Uterus (tissue), 4 donors: ENCODE data around the gene COL25A1. TPM values are rescaled to one million over a fixed set of nuclear protein-coding genes. Genes with fewer than 3 reads are reported as not detected.

Source experiments
- DNase-seq, 2 donors: peaks; one replicate each; pipeline ENCODE4 v3.0.0-alpha.2; 2019 to 2020
- H3K27ac ChIP-seq, 2 donors: fragments of 200-600 bp; sonication (generic); 1 replicate in 1 of 2; 2 replicates in 1 of 2; pipeline ENCODE4 v1.5.1; 2016 to 2018
- H3K27me3 ChIP-seq, 2 donors: fragments of 200-600 bp; sonication (generic); one replicate each; pipeline ENCODE4 v1.5.1; 2018 to 2019; ENCODE audit warnings: control low read depth in 1 of 2
- H3K36me3 ChIP-seq, 2 donors: fragments of 200-600 bp; sonication (generic); one replicate each; pipeline ENCODE4 v1.5.1; 2019; ENCODE audit warnings: control low read depth in 1 of 2
- H3K4me1 ChIP-seq, 2 donors: fragments of 200-600 bp; sonication (generic); one replicate each; pipeline ENCODE4 v1.5.1; 2018 to 2019; ENCODE audit warnings: control low read depth in 1 of 2
- H3K4me3 ChIP-seq, 2 donors: fragments of 200-600 bp; sonication (generic); 1 replicate in 1 of 2; 2 replicates in 1 of 2; pipeline ENCODE4 v1.5.1; 2018 to 2019; ENCODE audit warnings: mild to moderate bottlenecking in 1 of 2
- H3K9me3 ChIP-seq, 2 donors: fragments of 200-600 bp; sonication (generic); one replicate each; pipeline ENCODE4 v1.5.1; 2019; ENCODE audit warnings: control low read depth in 1 of 2
- POLR2A ChIP-seq, 2 donors: fragments of 450-650 bp; IDR thresholded peaks; one replicate each; pipeline ENCODE4 v1.6.1; 2016; ENCODE audit warnings: antibody characterized with exemption in 2 of 2, mild to moderate bottlenecking in 1 of 2, moderate library complexity in 1 of 2
- intact Hi-C: fragments of 100-400 bp; cut with DNase I; formaldehyde crosslinking; loops from one replicate; pipeline ENCODE4 v1.15.1; 2023; ENCODE audit warnings: low total_unique reads
- total RNA-seq, 4 donors: library from RNA; depleted of rRNA in 3 of 4; stranded (reverse); fragments of >200 nt in 3 of 4; gene quantifications; one replicate each; pipeline versions ENCODE4 v1.1.0 to v1.2.4, GENCODE V29; 2014 to 2023
- TF ChIP-seq, protein P1 (sequence below), 4 experiments: fragments of 200-600 bp in 2 of 4; fragments of 450-650 bp in 2 of 4; sonication (generic) in 2 of 4; IDR thresholded peaks; one replicate each; pipeline ENCODE4 v1.5.1; 2016 to 2019; ENCODE audit warnings: antibody characterized with exemption in 4 of 4, mild to moderate bottlenecking in 2 of 4, moderate library complexity in 1 of 4
- donor health status: DM: yes; HTN: yes; CAD: no.

COL25A1 gene
- total RNA-seq, 4 donors from 2014 or later, result 0.26 to 41.1 (median 1.8) TPM; not detected in 1

DNA sequence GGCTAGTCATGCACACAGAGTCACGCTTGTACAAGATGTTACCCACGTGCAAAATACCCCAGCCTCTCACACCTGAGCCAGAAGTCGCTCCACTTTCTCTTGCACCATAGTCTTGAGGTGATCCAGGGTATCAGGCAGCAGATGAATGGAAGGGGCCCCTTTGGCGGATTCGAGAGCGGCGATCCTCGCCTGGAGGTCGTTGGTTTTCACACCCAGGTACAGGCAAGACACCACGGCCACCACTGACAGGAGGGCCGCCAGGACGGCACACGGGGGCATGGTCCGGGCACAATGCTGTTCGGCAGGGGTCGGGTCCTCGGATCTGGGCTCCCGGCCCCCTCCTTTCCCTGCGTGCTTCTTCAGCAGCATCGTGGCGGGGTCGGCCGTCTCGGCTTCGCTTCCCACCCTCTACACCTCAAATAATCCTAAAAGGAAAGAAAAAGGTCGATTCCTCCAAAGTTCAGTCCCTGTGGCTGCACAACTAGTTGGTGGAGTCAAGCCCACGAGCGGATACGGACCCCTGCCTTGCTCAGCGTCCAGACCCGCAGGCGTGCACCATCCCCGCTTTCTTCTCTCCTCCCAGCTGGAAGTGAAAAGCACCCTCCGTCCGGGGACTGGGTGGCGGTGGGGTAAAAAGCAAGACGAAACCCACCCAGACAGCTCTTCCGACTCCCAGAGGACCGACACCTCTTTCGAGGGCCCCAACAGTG is 652 bp downstream of the COL25A1 start:
- Histone ChIP-seq H3K27ac (peak overlapping the region in 1 of 2 donors; percentile 36), H3K4me3 (peak overlapping the region; percentile 47 to 49), H3K36me3 (no peaks in the 10 kb centered on the region), H3K9me3 (no peaks in the 10 kb centered on the region), H3K27me3 (peaks cover 0 to 12% of the 10 kb centered on the region in 2 donors), H3K4me1 (peaks cover 4 to 8% of the 10 kb centered on the region in 2 donors)
- intact Hi-C loops, result no loop called here
- TF ChIP-seq POLR2A (IDR thresholded peaks at IDR 0.05), result no peak
- TF ChIP-seq, protein P1, sequence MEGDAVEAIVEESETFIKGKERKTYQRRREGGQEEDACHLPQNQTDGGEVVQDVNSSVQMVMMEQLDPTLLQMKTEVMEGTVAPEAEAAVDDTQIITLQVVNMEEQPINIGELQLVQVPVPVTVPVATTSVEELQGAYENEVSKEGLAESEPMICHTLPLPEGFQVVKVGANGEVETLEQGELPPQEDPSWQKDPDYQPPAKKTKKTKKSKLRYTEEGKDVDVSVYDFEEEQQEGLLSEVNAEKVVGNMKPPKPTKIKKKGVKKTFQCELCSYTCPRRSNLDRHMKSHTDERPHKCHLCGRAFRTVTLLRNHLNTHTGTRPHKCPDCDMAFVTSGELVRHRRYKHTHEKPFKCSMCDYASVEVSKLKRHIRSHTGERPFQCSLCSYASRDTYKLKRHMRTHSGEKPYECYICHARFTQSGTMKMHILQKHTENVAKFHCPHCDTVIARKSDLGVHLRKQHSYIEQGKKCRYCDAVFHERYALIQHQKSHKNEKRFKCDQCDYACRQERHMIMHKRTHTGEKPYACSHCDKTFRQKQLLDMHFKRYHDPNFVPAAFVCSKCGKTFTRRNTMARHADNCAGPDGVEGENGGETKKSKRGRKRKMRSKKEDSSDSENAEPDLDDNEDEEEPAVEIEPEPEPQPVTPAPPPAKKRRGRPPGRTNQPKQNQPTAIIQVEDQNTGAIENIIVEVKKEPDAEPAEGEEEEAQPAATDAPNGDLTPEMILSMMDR (IDR thresholded peaks at IDR 0.05), result no peak
- no peak for DNase-seq

DNA sequence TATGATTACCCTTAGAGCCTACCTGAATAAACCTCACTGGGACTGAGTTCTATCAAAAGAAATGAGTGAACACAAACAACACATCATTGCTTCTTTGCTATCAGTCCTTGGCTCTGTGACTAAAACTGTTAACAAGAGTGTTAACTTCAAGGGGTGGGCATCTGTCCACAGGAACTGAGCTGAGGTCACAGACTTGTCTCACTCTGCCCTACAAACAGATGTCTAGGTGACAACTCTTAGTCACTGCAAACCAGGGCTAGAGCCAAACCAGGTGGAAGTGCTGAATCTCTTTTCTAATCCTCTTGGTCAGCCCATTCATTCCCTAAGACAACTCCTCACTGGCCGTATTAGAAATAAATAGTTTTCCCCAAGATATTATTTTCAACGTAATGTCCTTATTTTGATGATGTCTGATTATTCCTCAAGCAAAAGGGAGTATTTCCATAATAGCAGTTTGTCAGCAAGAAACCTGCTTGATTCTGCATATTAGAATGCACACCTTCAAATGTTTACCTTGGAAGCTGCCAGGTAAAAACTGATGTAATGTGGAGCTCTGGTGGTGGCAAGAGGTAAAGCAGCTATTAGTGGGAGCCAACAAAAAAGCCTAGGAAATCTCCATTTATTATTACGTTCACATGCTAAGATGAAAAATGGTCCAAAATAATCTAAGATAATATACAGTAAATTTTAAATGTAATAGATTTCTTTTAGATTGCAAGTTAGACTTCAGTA is 4.0 kb downstream of the COL25A1 start:
- TF ChIP-seq POLR2A (IDR thresholded peaks at IDR 0.05), result no peak
- TF ChIP-seq, protein P1 (IDR thresholded peaks at IDR 0.05), result peak in 1 of 4 experiments; percentile 33

GRCh38 chr4:109296527-109296926 is 5.9 kb downstream of the COL25A1 start:
- no peaks in the 10 kb centered on the region for H3K36me3 ChIP-seq
- no peak overlapping the region for H3K4me3 ChIP-seq
- no peak overlapping the region for H3K27ac ChIP-seq
- intact Hi-C loops, result no loop called here
- TF ChIP-seq, protein P1 (IDR thresholded peaks at IDR 0.05), result no peak
- TF ChIP-seq POLR2A (IDR thresholded peaks at IDR 0.05), result no peak
- H3K27me3 ChIP-seq, result peaks cover 0 to 12% of the 10 kb centered on the region in 2 donors
- DNase-seq, result no peak
- H3K4me1 ChIP-seq, result peaks cover 0 to 1% of the 10 kb centered on the region in 2 donors
- no peaks in the 10 kb centered on the region for H3K9me3 ChIP-seq

More for the DNA sequence above, 4.0 kb downstream of the COL25A1 start:
- no peaks in the 10 kb centered on the region for H3K36me3 ChIP-seq
- H3K27me3 ChIP-seq, result peaks cover 0 to 12% of the 10 kb centered on the region in 2 donors
- no peaks in the 10 kb centered on the region for H3K9me3 ChIP-seq
- no peak overlapping the region for H3K27ac ChIP-seq
- H3K4me3 ChIP-seq, result no peak overlapping the region
- no peak for DNase-seq
- intact Hi-C loops, result no loop called here
- peaks cover 4 to 8% of the 10 kb centered on the region in 2 donors for H3K4me1 ChIP-seq

GRCh38 chr4:109295081-109295480 is 7.4 kb downstream of the COL25A1 start:
- no peaks in the 10 kb centered on the region for H3K4me1 ChIP-seq
- no peak for TF ChIP-seq POLR2A (IDR thresholded peaks at IDR 0.05)
- TF ChIP-seq, protein P1 (IDR thresholded peaks at IDR 0.05), result no peak
- no peaks in the 10 kb centered on the region for H3K9me3 ChIP-seq
- no peak for DNase-seq
- intact Hi-C loops, result no loop called here
- H3K36me3 ChIP-seq, result no peaks in the 10 kb centered on the region
- no peak overlapping the region for H3K4me3 ChIP-seq
- no peak overlapping the region for H3K27ac ChIP-seq
- H3K27me3 ChIP-seq, result no peaks in the 10 kb centered on the region

- Histone ChIP-seq H3K27ac (no peak overlapping the region), H3K4me1 (no peaks in the 10 kb centered on the region), H3K36me3 (no peaks in the 10 kb centered on the region), H3K27me3 (no peaks in the 10 kb centered on the region), H3K4me3 (no peak overlapping the region), H3K9me3 (no peaks in the 10 kb centered on the region)
- DNase-seq, result no peak
- intact Hi-C loops, result no loop called here
- TF ChIP-seq POLR2A (IDR thresholded peaks at IDR 0.05), result no peak
- TF ChIP-seq, protein P1 (IDR thresholded peaks at IDR 0.05), result no peak
Measured at GRCh38 chr4:109294468-109295020, 7.9 kb downstream of the COL25A1 start.
